ENCODE data around the gene ZCCHC8.
"Not testable (repeated sequence)": the region's sequence is repeated elsewhere in the genome, so short reads cannot be mapped to it uniquely, and the experiment has no call there.

The ZCCHC8 gene

GRCh38 chr12:122506393-122506938, 5.7 kb upstream of the ZCCHC8 start:
- DNase-seq: no peak

DNA sequence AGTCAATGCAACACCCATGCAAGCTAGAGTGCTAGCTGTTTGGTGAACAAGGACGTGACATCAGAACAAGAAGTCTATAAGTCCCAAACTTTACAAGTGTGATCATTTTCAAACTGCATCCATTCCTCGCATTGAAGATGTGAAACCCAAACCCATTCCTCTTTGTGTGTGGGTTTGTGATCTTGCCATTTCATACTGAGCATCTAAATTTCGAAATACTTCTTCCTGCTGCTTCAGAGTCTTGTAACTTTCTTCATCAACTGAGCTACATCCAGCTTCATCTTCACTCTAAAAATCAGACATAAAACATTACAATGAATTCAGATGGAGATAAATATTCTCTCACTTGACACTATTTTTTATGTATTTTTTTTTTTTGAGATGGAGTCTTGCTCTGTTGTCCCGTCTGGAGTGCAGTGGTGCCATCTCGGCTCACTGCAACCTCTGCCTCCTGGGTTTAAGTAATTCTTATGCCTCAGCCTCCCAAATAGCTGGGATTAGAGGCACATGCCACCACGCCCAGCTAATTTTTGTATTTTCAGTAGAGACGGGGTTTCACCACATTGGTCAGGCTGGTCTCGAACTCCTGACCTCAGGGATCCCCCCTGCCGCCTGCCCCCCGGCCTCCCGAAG, 4.8 kb upstream of the ZCCHC8 start:
- no peak for DNase-seq

GRCh38 chr12:122503783-122504590, 3.3 kb upstream of the ZCCHC8 start:
- no peak for DNase-seq

- no peak for DNase-seq
These were observed 2.5 kb upstream of the ZCCHC8 start for GRCh38 chr12:122503147-122503751.

GRCh38 chr12:122501489-122501989, 807 bp upstream of the ZCCHC8 start:
- DNase-seq: no peak

DNA sequence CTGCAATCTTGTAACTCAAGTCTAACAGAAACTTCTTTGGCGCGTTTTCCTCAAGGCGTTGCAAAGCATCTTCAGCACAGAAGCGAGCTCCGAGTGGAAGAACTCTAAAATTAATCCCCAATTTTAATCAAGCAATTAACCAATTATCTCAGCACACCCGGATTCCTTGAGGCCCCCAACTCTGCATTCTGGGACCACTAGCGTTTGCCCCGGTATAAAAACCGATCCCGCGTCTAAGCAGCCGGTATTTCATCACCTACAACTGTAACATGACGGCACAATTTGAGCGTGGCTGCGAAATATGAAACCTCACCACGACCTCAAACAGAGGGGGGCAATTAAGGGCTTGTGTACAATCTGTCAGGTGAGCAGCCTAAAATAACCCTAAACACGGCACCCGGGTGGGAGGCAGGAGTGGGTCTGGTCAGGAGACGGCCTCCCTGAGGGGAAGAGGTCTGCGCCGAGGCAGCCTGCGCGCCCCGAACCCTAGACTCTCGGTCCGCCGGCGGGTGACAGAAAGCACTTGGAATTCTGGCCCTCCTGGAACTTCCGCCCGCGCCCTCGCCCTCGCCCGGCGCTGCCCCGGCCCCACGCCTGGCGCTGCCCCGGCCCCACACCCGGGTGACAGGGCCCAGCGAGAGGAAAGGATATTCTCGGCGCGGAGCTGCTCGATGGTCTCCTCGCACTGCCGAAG, 594 bp downstream of the ZCCHC8 start:
- DNase-seq: peak; percentile 67

DNA sequence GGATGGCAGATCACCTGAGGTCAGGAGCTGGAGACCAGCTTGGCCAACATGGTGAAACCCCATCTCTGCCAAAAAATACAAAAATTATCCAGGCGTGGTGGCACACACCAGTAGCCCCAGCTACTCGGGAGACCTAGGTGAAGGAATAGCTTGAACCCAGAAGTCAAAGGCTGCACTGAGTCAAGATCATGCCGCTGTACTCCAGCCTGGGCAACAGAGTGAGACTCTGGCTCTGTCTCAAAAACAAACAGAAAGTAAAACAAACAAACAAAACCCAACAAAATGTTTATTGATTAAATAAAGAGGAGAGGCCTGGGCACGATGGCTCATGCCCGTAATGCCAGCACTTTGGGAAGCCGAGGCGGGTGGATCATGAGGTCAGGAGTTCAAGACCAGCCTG, 5.5 kb downstream of the ZCCHC8 start:
- DNase-seq: no peak

GRCh38 chr12:122493222-122493621, 7.5 kb downstream of the ZCCHC8 start:
- not testable (repeated sequence) for DNase-seq

DNA sequence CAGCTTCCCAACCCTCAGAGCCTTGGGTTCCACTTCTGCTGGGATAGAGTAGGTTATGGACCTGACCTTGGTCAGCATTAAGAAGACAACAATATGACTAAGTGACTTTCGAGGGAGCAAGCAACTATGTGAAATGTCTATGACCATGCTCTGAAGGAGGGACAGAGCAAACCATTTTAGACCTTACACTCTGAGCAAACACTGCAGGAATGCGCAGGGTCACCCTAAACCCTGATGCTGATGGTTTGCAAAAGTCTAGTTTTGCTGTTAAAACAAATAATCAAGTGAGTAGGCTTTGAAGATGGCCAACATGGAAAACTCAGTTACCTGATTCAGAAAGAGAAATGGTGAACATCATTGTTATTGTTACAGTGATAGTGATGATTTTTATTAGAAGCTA, 8.7 kb downstream of the ZCCHC8 start:
- DNase-seq: no peak

- no peak for DNase-seq
These were observed 11.7 kb downstream of the ZCCHC8 start for GRCh38 chr12:122489038-122489437.

- not testable (repeated sequence) for DNase-seq
These were observed 12.9 kb downstream of the ZCCHC8 start for GRCh38 chr12:122487807-122488206.

GRCh38 chr12:122486805-122487426, 13.8 kb downstream of the ZCCHC8 start:
- DNase-seq: no peak

GRCh38 chr12:122486360-122486759, 14.4 kb downstream of the ZCCHC8 start:
- DNase-seq: not testable (repeated sequence)

GRCh38 chr12:122484385-122484784, 16.3 kb downstream of the ZCCHC8 start:
- DNase-seq: not testable (repeated sequence)

GRCh38 chr12:122483969-122484368, 16.8 kb downstream of the ZCCHC8 start:
- DNase-seq: no peak

DNA sequence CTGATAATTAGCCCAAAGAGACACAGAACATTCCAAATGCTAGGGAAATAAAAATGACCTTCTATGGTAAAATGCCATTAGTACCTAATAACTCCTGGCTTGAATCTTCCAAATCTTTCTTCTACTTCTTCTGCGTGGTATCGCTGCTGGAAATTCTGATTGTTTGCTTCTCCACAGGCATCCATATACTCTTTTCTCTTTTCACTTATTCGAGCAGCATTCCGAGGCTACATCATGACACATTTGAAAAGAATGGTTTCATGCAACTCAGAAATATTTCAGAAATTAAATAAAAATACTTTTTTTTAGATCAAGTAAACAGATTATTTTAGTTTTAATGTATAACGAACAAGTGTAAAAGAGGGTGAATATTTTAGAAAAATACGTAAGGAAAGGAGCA, 18.9 kb downstream of the ZCCHC8 start:
- no peak for DNase-seq

DNA sequence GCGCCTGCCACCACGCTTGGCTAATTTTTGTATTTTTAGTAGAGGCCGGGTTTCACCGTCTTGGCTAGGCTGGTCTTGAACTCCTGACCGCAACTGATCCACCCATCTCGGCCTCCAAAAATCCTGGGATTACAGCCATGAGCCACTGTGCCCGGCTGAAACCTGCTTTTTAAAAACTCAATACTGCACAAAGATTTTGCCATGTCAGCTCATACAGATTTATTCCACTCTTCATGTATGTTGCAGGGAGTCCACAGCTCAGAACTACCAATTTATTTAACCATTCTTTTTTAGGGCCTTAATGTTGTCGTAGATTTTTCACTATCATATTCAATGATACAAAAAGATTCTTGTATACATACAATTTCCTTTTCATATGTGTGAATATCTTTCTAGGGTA, 20.0 kb downstream of the ZCCHC8 start:
- DNase-seq: no peak

DNA sequence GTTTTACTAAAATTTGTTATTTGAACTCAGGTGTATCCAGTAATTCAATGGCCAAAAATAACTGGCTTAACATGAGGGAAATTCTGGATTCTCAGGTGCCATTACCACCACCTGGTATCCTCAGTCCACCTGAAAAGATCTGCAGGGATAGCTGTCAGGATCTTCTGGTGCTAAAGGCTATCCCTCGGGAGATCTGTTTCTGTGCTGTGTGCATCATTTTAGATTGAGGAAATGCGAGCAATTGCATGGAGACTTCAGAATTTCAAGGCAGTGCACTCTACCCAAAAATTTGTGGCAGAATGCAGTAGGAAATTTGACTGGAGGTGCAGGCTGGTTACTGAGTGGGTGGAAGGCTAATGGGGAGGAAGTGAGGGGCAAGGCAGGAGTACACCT, 26.4 kb downstream of the ZCCHC8 start:
- no peak for DNase-seq

- no peak for DNase-seq
These were observed 27.0 kb downstream of the ZCCHC8 start for GRCh38 chr12:122473543-122474323.

DNA sequence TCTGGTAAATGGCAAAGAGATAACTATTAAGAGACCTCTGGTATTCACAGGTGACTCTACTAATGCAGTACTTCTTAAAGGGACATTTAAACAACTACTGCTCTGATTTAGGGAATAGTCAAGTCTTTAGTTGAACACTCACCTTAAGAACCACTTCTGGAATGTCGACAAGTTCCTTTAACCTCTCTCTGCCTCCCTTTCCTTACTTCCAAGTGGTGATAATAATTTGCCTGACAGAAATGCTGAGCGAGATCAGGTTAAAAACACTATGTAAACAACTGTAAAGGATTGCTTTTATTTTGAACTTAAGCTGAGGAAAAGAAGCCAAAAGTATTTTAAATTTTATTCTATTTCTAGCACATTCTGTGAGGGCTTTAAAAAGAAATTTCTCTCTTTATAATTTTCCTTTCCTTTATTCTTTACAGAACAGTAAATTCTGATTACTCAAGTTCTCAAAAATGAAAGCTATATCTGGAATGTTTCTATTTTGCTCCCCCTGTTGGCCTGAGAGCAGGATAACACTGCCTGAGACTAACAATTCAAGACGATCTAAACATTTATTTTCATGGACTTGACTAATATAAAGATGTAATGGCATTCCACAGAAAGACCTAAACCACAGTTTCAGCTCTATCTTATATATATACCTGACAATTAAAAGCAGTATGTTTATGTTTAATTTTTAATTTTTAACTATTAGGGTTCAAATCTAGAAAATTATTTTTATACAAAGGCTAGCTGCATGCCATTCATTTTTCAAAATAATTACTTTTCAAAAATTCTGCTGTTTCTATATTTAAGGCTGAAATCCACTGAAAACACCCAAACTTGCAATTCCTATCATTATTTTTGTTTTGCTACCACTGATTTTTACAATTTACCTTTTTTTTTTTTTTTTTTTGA, 29.2 kb downstream of the ZCCHC8 start:
- DNase-seq: no peak
